Muscle layer of duodenum (tissue), 2 donors: ENCODE results near the gene IFI44L.

Experiments
- H3K27ac ChIP-seq: one replicate; pipeline ENCODE4 v1.7.0; 2013; ENCODE audit warnings: mild to moderate bottlenecking, low read length
- H3K27me3 ChIP-seq: one replicate; pipeline ENCODE4 v1.7.0; 2013; ENCODE audit warnings: low read depth, mild to moderate bottlenecking, control low read depth, low read length
- H3K36me3 ChIP-seq, 2 donors: one replicate each; pipeline ENCODE4 v1.7.0; 2013; ENCODE audit warnings: low read length in 2 of 2, control low read depth in 1 of 2, mild to moderate bottlenecking in 1 of 2; ENCODE audit not compliant: insufficient read depth in 2 of 2, control insufficient read depth in 1 of 2
- H3K4me1 ChIP-seq, 2 donors: one replicate each; pipeline ENCODE4 v1.7.0; 2013; ENCODE audit warnings: low read length in 2 of 2, mild to moderate bottlenecking in 2 of 2, control low read depth in 1 of 2, moderate library complexity in 1 of 2; ENCODE audit not compliant: insufficient read depth in 2 of 2, control insufficient read depth in 1 of 2
- H3K4me3 ChIP-seq, 2 donors: one replicate each; pipeline ENCODE4 v1.7.0; 2013; ENCODE audit warnings: low read length in 2 of 2, low read depth in 1 of 2, mild to moderate bottlenecking in 1 of 2
- H3K9me3 ChIP-seq, 2 donors: one replicate each; pipeline ENCODE4 v1.7.0; 2013; ENCODE audit warnings: low read length in 2 of 2, control low read depth in 1 of 2, mild to moderate bottlenecking in 1 of 2; ENCODE audit not compliant: control insufficient read depth in 1 of 2
- donor health status: healthy.

IFI44L gene

GRCh38 chr1:78688697-78689096 is 68.4 kb downstream of the IFI44L start:
- H3K27me3 ChIP-seq, result no peaks in the 10 kb centered on the region
- no peaks in the 10 kb centered on the region for H3K9me3 ChIP-seq
- no peaks in the 10 kb centered on the region for H3K4me1 ChIP-seq
- no peak overlapping the region for H3K4me3 ChIP-seq
- H3K36me3 ChIP-seq, result no peaks in the 10 kb centered on the region
- no peak overlapping the region for H3K27ac ChIP-seq

GRCh38 chr1:78690516-78690915 is 70.3 kb downstream of the IFI44L start:
- Histone ChIP-seq H3K4me3 (no peak overlapping the region), H3K36me3 (no peaks in the 10 kb centered on the region), H3K27me3 (no peaks in the 10 kb centered on the region), H3K4me1 (no peaks in the 10 kb centered on the region), H3K27ac (no peak overlapping the region), H3K9me3 (no peaks in the 10 kb centered on the region)

GRCh38 chr1:78691995-78692747 is 71.9 kb downstream of the IFI44L start:
- Histone ChIP-seq H3K36me3 (no peaks in the 10 kb centered on the region), H3K27me3 (no peaks in the 10 kb centered on the region), H3K9me3 (no peaks in the 10 kb centered on the region), H3K4me3 (no peak overlapping the region), H3K27ac (no peak overlapping the region), H3K4me1 (no peaks in the 10 kb centered on the region)
